GM18909 (cell line): Measurements from ENCODE around the gene DDHD1.
"Not testable (repeated sequence)": the region's sequence is repeated elsewhere in the genome, so short reads cannot be mapped to it uniquely, and the experiment has no call there.

Experiments
- ATAC-seq: cut with Tn5 transposase; IDR thresholded peaks from one replicate; pipeline ENCODE4 v1.9.1; 2021; ENCODE audit warnings: mild to moderate bottlenecking; ENCODE audit not compliant: unreplicated experiment, poor library complexity

DDHD1 gene

DNA sequence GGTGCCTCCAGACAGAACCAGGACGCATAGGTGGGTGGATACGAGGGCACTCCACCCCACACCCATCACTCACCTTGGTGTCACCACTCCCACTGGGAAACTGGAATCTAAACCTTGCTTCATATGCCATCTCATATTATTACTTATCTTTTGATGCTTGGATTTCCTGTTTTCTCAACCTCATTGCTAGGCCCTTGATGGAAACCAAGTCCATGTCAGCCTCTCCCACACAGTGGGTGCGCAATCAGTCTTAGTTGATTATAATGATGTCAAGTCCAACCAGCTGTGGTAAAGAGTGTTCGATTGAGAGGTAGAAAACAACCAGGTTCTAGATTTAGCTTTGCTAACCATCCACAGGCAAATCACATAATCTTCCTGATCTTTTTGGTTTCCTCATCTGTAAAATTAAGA is 584 bp upstream of the DDHD1 start:
- ATAC-seq: no peak

DNA sequence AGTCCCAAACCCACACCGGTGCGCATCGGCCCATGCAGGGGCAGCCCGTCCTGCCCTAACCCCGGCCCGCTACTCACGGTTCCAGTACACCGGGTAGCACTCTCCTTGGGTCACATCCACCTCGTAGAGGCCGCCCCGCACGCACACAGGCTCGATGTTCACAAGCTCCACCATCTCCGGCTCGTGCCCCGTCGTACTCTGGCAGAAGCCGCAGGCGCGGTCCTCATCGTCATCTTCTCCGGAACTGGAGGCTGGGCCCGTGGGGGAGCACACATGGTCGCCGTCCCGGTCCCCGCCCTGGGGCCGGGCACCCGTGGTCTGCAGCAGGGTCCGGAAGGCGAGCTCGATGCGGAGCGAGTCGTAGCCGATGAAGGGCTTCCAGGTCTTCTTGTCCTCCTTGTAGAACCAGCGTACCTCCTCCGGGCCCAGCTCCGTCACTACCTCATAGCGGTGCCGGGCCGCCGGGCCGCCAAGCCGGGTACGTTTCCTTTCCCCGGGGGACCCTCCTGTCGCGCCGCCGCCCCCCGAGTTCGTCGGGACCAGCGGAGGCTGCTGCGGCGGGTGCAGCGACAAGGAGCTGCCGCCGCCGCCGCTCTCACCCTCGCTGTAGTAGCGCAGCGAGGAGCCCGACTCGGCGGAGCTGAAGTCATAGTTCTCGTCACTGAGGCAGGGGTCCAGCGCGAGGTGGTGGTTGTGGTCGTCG is 788 bp downstream of the DDHD1 start:
- peak; percentile 23 for ATAC-seq

DNA sequence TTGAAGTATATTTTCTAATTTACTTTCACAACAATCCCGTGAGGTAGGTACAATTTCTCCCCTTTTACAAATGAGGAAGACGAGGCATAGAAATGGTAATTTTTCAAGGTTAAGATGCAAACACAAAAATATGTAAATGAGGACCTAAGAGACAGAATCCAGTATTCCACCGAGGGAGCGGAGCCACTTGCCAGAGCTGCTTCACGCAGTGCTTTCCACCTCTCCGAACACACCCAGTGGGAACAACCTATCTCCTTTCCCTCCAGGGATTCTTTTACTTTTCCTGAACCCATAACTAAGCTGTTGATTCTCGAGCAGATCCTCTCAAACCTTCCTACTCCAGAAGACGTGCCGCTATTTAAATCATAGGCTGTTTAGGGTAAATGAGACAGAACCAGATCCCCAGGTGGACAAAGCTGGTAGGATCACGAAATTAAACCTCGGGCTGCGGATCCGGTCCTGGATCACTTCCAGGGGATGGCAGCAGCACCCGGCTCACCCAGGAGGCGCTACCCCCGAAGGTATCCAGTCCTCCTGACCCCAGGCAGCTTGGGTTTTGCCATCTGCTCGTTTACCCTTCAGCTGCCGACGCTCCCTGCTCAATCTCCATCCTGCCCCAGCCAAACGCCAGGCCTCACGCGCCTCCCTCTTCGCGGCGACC is 1.5 kb downstream of the DDHD1 start:
- no peak for ATAC-seq

DNA sequence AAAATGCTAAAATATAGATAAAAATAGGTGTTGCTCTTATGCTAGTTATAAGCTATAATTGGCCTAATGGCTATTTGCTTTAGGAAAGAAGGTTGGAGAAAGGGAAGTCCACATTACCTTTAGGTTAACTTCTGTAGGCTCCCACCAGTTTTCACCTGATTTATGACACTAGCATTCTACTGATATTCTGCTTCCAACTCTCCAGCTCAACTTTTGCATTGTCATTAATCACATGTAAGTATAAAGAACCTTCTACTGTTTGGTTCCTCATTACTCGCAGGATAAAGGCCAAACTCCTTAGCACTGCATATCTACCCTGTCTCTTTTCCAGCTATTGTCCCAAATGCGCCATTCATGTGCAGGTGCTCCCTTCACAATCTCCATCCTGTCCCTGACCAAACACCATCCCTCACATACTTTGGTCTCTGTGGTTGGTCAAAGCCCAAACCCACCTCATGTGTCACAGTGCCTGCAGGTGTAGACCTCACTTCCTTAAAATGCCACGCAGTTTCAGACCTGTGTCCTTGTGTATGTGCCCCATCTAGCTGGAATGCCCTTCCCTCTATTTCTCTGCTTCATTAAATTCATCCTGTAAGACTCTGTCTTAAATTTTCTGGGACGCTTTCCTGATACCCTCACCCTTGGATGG is 3.3 kb downstream of the DDHD1 start:
- ATAC-seq: no peak

DNA sequence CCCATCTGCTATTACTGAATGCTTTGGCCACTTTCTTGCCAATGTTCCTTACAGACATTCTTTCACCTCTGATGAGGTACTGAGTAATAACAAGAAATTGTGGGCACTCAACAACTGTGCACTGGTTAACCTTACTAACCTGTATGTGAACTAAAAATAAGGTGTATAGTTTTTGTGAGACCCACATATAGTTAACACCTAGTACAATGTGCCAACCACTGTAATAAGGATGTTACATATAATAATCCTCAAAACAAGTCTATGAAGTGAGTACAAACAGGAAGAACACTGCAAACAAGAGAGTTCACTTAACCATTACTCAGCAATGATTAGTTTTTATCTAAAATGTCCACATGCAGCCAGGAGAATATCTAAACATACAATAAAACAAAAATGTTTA is 4.5 kb downstream of the DDHD1 start:
- ATAC-seq: no peak

DNA sequence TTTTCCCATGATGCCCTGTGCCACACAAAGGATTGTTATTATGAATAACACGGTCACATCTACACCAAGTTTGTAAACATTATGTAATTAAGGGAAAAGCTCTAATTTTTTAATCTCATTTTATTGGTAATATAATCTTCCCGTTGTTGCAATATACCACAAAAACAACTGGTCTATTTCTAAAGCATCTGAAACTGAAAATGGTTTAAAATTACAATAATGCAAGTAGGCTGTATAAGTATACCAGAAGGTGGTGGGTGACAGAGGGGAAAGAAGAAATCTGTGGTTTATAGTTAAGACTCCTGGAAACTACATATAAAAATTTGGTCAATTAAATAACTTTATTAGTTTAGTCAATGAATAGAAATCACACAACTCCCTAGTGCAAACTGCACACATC is 5.2 kb downstream of the DDHD1 start:
- no peak for ATAC-seq

DNA sequence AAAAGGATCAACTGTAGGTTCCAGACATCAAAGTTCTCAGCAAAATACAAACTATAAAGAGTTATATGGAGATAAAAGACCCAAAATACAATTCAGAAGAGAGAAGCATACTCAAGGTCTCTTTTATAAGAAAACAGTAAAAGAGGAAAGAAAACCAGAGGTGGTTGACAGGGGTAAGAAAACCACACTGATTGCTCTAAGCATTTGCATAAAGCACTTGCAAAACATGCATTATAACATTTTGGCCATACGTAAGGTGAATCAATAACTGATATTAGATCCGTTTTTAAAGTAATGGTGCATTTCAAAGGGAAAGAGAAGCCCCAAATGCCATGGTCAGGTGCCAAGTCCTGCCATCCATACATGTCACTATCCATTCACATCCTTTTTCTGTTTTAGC is 5.9 kb downstream of the DDHD1 start:
- ATAC-seq: peak; percentile 43

DNA sequence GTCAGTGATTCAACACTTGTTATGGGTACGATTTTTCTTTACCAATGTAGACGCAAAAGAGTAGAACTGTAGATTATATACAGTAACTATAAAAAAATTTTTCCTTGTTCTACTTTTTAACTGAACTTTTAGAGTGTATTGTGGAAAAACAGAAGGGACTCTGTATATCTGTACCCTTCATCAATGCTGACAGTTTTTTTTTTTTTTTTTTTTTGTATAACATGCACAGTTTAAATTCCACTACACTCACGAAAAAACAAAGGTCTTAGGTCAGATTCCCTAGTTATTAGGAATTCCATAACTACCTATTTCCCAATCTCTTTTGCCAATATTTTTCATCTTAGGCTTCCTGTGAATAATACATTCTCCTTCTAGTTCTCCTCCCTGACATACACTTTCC is 6.4 kb downstream of the DDHD1 start:
- ATAC-seq: no peak

DNA sequence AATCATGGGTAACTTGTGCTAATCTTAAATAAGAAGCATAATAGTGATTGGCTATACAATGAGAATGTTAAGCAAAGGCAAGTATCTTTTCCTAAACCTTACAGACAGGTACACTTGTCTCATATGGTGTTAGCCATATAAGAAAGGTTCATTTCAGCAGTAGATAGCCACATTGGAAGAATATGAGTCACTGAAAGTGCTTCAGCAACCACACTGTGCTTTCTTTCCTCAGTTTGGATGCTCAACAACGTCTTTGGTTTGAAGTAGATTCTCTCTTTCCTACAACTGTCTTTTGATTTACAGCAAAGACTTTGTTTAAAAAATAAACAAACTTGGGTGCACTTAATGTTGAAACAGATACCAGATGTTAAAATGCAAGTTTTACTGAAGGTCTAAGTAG is 8.9 kb downstream of the DDHD1 start:
- peak; percentile 69 for ATAC-seq

DNA sequence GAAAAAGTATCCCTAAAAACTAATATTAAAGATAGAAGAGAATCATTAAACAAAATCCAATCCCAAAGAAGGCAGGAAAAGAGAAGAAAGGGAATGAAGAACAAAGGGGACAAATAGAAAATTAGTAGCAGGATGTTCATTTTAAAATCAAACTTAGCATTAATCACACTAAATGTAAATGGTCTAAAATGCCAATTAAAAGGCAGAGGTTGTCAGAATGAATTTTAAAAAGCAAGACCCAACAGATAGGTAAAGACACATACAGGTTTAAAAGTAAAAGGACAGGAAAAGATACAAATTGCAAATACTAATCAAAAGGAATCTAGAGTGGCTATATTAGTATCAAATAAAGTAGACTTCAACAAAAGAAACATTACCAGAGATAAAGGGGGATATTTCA is 12.5 kb downstream of the DDHD1 start:
- no peak for ATAC-seq

DNA sequence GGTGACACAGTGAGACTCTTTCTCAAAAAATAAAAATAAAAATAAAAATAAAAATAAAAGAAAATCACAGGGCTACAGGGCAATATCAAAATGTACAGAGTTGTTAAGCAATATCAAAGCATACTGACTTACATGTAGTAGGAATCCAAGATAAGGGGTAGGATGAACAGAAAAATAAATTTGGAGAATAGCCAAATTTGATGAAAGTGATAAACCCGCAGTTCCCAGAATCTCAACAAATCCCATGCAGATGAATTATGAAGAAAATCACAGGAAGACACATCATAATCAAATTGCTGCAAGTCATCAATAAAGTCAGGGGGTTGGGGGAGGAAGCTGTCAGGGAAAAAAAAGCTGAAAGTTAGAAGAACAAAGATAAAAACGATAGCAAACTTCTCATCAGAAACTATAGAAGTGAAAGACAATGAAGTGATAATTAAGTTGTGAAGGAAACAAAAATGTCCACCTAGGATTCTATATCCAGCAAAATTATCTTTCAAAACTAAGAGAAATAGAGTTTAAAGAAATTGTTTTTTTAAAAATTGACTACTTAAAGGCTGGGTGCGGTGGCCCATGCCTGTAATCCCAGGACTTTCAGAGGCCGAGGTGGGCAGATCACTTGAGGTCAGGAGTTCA is 15.4 kb downstream of the DDHD1 start:
- no peak for ATAC-seq

DNA sequence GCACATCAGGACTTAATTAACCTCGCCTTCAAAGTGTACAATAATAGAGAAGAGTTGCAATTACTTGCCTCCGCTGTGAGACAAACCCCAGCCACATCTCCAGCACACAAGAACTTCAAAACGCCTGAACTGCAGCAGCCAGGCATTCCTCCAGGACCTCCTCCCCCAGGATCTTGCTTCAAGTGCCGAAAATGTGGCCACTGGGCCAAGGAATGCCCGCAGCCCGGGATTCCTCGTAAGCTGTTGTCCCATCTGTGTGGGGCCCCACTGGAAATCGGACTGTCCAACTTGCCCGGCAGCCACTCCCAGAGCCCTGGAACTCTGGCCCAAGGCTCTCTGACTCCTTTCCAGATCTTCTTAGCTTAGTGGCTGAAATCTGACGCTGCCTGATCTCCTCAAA is 22.6 kb downstream of the DDHD1 start:
- ATAC-seq: not testable (repeated sequence)

DNA sequence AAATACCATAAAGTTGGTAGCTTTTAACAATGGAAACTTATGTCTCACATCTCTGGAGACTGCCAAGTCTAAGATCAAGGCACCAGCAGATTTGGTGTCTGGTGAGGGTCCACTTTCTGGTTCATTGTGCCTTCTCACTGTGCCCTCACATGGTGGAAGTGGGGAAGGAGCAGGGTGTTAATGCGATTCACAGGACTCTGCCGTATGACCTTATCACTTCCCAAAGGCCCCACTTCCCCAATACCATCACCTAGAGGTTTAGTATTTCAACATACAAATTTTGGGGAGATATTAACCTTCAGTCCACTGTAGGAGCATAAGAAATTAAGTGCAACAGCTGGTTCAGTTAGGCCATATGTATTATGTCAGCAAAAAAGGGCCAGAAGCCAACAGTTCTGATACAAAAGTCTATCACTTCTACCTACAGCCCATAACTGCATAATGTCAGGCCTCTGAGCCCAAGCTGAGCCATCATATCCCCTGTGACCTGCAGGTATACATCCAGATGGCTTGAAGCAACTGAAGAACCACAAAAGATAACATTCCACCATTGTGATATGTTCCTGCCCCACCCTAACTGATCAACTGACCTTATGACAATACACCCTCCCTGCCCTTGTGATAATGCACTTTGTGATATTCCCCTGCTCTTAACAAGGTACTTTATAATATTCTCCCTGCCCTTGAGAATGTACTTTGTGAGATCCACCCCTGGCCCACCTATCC is 24.7 kb downstream of the DDHD1 start:
- no peak for ATAC-seq

DNA sequence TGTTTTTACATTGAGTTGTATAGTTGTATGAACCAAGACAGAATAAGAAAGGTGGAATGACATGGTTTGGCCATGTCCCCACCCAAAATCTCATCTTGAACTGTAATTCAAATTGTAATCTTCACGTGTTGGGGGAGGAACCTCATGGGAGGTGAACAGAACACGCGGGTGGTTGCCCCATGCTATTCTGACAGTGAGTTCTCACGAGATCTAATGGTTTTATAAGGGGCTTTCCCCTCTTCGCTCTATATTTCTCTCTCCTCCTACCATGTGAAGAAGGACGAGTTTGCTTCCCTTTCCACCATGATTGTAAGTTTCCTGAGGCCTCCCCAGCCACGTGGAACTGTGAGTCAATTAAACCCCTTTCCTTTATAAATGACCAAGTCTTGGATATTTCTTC is 25.3 kb downstream of the DDHD1 start:
- no peak for ATAC-seq

DNA sequence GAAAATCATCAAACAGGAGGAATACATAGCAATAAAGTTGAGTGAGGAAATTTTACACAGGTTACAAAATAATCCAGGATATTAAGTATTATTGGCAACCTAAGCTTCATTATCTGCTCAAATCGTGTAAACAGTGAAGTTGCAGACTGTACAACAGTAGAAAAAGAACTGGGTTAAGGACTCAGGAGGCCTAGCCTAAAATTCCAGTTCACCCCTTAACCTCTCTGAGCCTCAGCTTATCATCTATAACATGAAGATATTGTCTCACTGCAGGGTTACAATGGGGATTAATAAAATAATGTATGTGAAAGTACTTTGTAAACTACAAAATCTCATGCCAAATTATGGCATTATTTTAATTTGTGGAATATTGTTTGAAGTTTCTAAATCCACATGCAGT is 26.0 kb downstream of the DDHD1 start:
- no peak for ATAC-seq

DNA sequence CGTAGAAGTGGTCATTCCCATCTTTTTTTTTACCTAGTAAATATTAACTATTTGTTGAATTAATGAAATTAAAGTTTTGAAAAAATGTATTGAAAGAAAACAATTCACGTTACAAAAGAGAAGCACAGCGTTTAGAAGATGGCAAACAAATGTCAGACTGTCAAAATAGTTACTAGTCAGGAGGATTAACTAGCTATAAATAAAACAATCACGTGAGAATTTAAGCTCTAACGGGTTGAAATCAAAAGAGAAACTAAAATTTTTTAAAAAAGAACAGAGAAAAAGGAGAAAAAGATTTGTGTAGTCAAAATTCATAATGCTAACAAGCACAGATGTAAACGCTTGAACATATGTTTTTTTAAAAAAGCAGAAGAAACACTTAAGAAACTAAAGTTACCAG is 26.4 kb downstream of the DDHD1 start:
- ATAC-seq: no peak

DNA sequence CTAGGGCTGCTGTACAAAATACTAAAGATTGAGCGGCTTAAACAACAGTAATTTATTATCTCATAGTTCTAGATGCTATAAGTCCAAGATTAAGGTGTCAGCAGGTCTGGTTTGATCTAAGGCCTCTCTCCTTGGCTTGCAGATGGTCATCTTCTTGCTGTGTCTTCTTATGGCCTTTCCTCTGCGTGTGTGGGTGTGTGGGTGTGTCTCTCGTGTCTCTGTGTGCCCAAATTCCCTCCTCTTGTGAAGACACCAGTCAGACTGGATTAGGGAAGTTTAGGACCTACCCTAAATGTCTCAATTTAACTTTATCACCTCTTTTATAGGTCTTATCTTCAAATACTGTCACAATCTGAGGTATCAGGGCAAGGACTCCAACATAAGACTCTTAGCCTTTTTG is 28.3 kb downstream of the DDHD1 start:
- ATAC-seq: no peak

DNA sequence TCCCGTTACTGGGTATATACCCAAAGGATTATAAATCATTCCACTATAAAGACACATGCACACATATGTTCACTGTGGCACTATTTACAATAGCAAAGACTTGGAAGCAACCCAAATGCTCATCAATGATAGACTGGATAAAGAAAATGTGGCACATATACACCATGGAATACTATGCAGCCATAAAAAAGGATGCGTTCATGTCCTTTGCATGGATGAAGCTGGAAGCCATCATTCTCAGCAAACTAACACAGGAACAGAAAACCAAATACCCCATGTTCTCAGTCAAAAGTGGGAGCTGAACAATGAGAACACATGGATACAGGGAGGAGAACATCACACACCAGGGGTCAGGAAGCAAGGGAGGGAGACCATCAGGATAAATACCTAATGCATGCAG is 31.7 kb downstream of the DDHD1 start:
- ATAC-seq: not testable (repeated sequence)

DNA sequence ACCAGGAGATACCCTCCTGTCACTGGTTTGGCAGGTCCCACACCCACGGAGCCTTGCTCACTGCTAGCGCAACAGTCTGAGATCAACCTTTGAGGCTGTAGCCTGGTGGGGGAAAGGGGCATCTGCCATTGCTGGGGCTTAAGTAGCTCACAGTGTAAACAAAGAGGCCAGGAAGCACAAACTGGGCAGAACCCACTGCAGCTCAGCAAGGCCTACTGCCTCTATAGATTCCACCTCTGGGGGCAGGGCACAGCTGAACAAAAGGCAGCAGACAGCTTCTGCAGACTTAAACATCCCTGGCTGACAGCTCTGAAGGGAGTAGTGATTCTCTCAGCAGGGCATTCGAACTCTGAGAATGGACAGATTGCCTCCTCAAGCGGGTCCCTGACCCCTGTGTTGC is 35.6 kb downstream of the DDHD1 start:
- ATAC-seq: not testable (repeated sequence)

DNA sequence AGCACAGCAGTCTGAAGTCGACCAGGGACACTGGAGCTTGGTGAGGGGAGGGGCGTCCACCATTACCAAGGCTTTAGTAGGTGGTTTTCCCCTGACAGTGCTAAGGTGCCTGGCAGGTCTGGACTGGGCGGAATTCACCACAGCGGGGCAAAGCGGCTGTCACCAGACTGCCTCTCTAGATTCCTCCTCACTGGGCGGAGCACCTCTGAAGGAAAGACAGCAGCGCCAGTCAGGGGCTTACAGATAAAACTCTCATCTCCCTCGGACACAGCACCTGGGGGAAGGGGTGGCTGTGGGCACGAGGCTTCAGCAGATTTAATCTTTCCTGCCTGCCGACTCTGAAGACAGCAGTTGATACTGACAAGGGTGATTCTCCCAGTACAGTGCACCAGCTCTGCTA is 39.1 kb downstream of the DDHD1 start:
- ATAC-seq: no peak

DNA sequence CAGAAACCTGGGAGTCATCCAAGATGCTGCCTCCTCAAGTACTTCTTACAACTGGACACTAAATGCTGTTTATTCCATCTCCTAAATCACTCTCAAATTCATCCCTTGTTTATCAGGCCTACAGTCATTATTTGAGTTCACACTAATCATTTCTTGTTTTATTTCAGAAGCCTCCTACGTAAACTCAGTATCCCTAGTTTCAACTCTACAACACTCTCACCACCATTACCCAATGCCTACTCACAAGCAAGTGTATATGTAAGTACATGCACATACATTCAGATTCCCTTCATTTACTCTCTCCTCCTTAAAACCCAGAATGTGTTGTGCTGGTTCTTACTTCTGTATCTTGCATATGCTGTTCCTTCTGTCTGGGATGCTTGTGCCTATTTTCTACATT is 43.0 kb downstream of the DDHD1 start:
- no peak for ATAC-seq
